ENCODE data around the gene NME7.

The NME7 gene

DNA sequence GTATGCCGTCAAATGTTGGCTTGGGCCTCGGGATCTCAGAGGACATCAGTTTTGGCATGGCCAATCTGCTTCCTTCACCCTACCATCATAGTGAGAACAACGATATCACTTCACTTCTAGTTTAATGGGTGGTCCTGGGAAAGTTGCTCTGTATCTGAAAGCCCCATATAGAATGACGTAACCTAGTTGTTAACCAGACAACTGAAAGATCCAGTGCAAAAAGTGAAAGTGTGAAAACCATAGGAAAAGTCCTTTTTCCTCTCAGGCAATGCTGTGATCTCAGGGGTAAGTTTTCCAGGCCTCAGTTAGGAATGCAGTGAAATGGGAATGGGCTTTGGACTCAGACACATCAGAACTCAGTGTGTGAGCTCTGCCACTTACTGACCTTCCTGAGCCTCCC lies 279.7 kb downstream of the NME7 start:
- H3K27ac ChIP-seq (ENCODE audit: low read length): no peak overlapping the region
- peaks cover 12 to 27% of the 10 kb centered on the region in 2 donors for H3K4me1 ChIP-seq (ENCODE audit: control insufficient read depth in 1 of 2, insufficient read depth in 2 of 2, low read length in 2 of 2)
- no peaks in the 10 kb centered on the region for H3K9me3 ChIP-seq (ENCODE audit: control insufficient read depth in 1 of 2, low read length in 2 of 2)
- no peaks in the 10 kb centered on the region for H3K27me3 ChIP-seq (ENCODE audit: low read depth, low read length)
- H3K4me3 ChIP-seq (ENCODE audit: low read depth in 1 of 2, low read length in 2 of 2): no peak overlapping the region
- no peaks in the 10 kb centered on the region for H3K36me3 ChIP-seq (ENCODE audit: control insufficient read depth in 1 of 2, insufficient read depth in 2 of 2, low read length in 2 of 2)

DNA sequence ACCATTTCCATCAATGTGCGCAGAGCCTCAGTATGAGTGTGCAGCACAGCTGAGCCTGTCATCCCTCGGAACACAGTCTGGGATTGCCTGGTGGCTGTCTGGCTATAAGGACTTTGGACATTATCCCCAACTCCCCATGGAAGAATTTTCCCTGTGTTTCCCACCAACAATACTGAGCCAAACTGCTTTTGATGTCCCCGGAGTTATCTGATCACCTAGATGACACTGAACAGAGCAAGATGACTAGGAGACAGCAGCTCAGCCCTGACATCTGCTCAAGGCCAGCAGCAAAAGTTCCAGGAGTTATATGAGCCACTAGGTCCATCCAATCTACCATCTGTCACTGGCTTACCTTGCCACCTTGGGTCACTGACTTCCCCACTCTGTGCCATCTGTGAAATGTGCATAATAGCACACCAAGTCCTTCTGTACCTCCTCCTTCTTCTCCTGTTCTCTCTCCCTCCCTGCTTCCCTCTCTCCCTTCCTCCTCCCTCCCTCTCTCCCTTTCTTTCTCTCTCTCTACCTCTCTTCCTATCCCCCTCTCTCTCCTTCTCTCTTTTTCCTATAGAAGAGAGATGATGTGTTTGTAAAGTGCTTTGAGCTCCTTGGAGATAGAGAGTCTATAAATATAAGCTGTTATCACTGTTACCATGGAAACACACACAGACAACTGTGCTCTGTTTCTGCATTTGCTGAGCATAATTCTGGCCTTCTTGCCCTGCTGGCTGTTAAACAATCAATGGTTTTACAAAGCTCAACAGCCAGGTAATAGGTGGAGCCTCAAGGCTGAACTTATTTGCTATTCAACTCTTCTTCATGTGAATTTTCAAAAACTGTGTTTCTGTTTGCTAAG lies 280.8 kb downstream of the NME7 start:
- Histone ChIP-seq H3K27ac (ENCODE audit: low read length) (no peak overlapping the region), H3K4me1 (ENCODE audit: control insufficient read depth in 1 of 2, insufficient read depth in 2 of 2, low read length in 2 of 2) (peaks cover 12 to 27% of the 10 kb centered on the region in 2 donors), H3K4me3 (ENCODE audit: low read depth in 1 of 2, low read length in 2 of 2) (no peak overlapping the region), H3K36me3 (ENCODE audit: control insufficient read depth in 1 of 2, insufficient read depth in 2 of 2, low read length in 2 of 2) (no peaks in the 10 kb centered on the region), H3K9me3 (ENCODE audit: control insufficient read depth in 1 of 2, low read length in 2 of 2) (no peaks in the 10 kb centered on the region), H3K27me3 (ENCODE audit: low read depth, low read length) (no peaks in the 10 kb centered on the region)

DNA sequence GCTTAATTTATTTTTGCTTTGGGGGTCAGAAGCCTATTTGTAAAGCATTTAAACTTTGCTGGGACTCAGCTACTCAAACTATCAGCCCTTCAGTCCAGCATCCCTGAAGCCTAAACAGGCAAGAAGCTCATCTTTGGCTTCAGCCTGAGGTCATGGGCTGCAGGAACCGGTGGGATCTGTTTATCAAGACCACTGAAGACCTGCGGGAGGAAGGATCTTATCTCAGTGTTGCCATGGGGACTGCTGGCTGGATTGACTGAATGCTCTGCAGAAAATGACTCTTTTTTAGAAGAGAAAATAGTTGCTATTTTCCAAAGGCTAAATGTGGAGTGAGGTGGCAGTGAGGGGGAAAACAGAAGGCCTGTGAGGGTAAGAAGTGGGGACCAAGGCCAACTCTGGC lies 281.7 kb downstream of the NME7 start:
- Histone ChIP-seq H3K36me3 (ENCODE audit: control insufficient read depth in 1 of 2, insufficient read depth in 2 of 2, low read length in 2 of 2) (no peaks in the 10 kb centered on the region), H3K4me3 (ENCODE audit: low read depth in 1 of 2, low read length in 2 of 2) (no peak overlapping the region), H3K9me3 (ENCODE audit: control insufficient read depth in 1 of 2, low read length in 2 of 2) (no peaks in the 10 kb centered on the region), H3K27ac (ENCODE audit: low read length) (no peak overlapping the region), H3K4me1 (ENCODE audit: control insufficient read depth in 1 of 2, insufficient read depth in 2 of 2, low read length in 2 of 2) (peaks cover 12 to 27% of the 10 kb centered on the region in 2 donors), H3K27me3 (ENCODE audit: low read depth, low read length) (no peaks in the 10 kb centered on the region)
